Hepatocyte (in vitro differentiated cells): ENCODE results near the gene SCN1A. TPM values are rescaled to one million over a fixed set of nuclear protein-coding genes. Genes with fewer than 3 reads are reported as not detected.
A peak's percentile ranks its signal among the peaks of the same experiment; 100 is the strongest.

Experiments used
- DNase-seq: peaks from one replicate; pipeline ENCODE4 v3.0.0-alpha.2; 2016; ENCODE audit warnings: low spot score
- H2AFZ ChIP-seq: fragments of 200-600 bp; sonication (generic); 2 replicates; pipeline ENCODE4 v1.6.0; 2016; ENCODE audit warnings: antibody characterized with exemption, mild to moderate bottlenecking
- H3K27ac ChIP-seq: fragments of 200-600 bp; sonication (generic); 2 replicates; pipeline ENCODE4 v1.5.1; 2016; ENCODE audit warnings: mild to moderate bottlenecking
- H3K27me3 ChIP-seq: fragments of 200-600 bp; sonication (generic); 2 replicates; pipeline ENCODE4 v1.6.1; 2016
- H3K36me3 ChIP-seq: fragments of 200-600 bp; sonication (generic); replicated peaks from 2 replicates; pipeline ENCODE4 v1.5.1; 2016; ENCODE audit warnings: low read depth; ENCODE audit not compliant: insufficient read depth
- H3K4me1 ChIP-seq: fragments of 200-600 bp; sonication (generic); 2 replicates; pipeline ENCODE4 v1.5.1; 2016; ENCODE audit warnings: mild to moderate bottlenecking, moderate library complexity; ENCODE audit not compliant: insufficient read depth
- H3K4me2 ChIP-seq: fragments of 200-600 bp; sonication (generic); 2 replicates; pipeline ENCODE4 v1.6.0; 2016
- H3K4me3 ChIP-seq: fragments of 200-600 bp; sonication (generic); 2 replicates; pipeline ENCODE4 v1.5.1; 2016; ENCODE audit warnings: mild to moderate bottlenecking
- H3K79me2 ChIP-seq: fragments of 200-600 bp; sonication (generic); 2 replicates; pipeline ENCODE4 v1.6.0; 2017; ENCODE audit warnings: mild to moderate bottlenecking
- H3K9me2 ChIP-seq: fragments of 200-600 bp; sonication (generic); replicated peaks from 2 replicates; pipeline ENCODE4 v1.6.0; 2017; ENCODE audit warnings: mild to moderate bottlenecking; ENCODE audit not compliant: insufficient read depth
- H3K9me3 ChIP-seq: fragments of 200-600 bp; sonication (generic); 2 replicates; pipeline ENCODE4 v1.5.1; 2016; ENCODE audit warnings: low read depth, mild to moderate bottlenecking
- H4K20me1 ChIP-seq: fragments of 200-600 bp; sonication (generic); 2 replicates; pipeline ENCODE4 v1.6.0; 2016; ENCODE audit warnings: mild to moderate bottlenecking; ENCODE audit not compliant: insufficient read depth, poor library complexity, severe bottlenecking
- EZH2 ChIP-seq: fragments of 200-600 bp; sonication (generic); IDR thresholded peaks from 2 replicates; pipeline ENCODE4 v1.6.1; 2016; ENCODE audit warnings: antibody characterized with exemption, mild to moderate bottlenecking, borderline replicate concordance
- EZH2phosphoT487 ChIP-seq: fragments of 200-600 bp; sonication (generic); IDR thresholded peaks from one replicate; pipeline ENCODE4 v1.6.1; 2018; ENCODE audit warnings: antibody characterized with exemption, mild to moderate bottlenecking, low read depth, moderate library complexity; ENCODE audit not compliant: unreplicated experiment, severe bottlenecking
- WGBS: methylation state at CpG from one replicate; pipeline ENCODE4 v1.1.6; 2016; ENCODE audit warnings: low lambda C conversion rate; ENCODE audit errors: missing lambda C conversion rate; 5-methylcytosine and 5-hydroxymethylcytosine counted together
- polyA plus RNA-seq: library from polyadenylated mRNA; unstranded; fragments of >200 nt; fragmentation: Nextera tagmentation; extraction: Ambion mirVana; gene quantifications from 2 replicates; pipeline ENCODE4 v1.2.1, GENCODE V29; 2016
- total RNA-seq: library from RNA; depleted of rRNA; stranded (reverse); fragments of >200 nt; gene quantifications from 2 replicates; pipeline ENCODE4 v1.2.3, GENCODE V29; 2014
- TF ChIP-seq, protein P1 (sequence below): fragments of 200-600 bp; sonication (generic); IDR thresholded peaks from 2 replicates; pipeline ENCODE4 v1.5.1; 2016; ENCODE audit warnings: antibody characterized with exemption, mild to moderate bottlenecking; ENCODE audit not compliant: poor library complexity

Gene SCN1A
- total and polyA plus RNA-seq, 2 experiments from 2014 or later: 0.03 TPM; not detected in 1

DNA sequence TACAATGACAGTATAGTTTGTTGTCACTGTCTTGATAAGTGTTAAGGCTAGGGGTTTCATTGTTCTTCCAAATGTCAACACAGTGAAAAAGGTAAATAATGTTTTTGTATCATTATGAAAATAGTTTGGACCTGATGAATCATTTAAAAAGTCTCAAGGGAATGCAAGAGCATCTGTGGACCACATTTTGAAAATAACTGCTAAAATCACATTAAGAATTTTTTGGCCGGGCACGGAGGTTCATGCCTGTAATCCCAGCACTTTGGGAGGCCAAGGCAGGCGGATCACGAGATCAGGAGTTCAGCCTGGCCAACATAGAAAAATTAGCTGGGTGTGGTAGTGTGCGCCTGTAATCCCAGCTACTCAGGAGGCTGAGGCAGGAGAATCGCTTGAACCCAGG, 10.3 kb downstream of the SCN1A start:
- Histone ChIP-seq H3K79me2 (no peaks in the 10 kb centered on the region), H2AFZ (no peak overlapping the region), H3K27ac (no peak overlapping the region), H3K9me2 (no peaks in the 10 kb centered on the region), H3K36me3 (no peaks in the 10 kb centered on the region), H3K4me1 (no peaks in the 10 kb centered on the region), H3K9me3 (no peaks in the 10 kb centered on the region), H3K4me2 (no peak overlapping the region), H3K27me3 (no peaks in the 10 kb centered on the region), H4K20me1 (no peaks in the 10 kb centered on the region), H3K4me3 (no peak overlapping the region)
- DNase-seq: no peak
- no peak for TF ChIP-seq EZH2phosphoT487
- no peak for TF ChIP-seq EZH2
- TF ChIP-seq, protein P1, sequence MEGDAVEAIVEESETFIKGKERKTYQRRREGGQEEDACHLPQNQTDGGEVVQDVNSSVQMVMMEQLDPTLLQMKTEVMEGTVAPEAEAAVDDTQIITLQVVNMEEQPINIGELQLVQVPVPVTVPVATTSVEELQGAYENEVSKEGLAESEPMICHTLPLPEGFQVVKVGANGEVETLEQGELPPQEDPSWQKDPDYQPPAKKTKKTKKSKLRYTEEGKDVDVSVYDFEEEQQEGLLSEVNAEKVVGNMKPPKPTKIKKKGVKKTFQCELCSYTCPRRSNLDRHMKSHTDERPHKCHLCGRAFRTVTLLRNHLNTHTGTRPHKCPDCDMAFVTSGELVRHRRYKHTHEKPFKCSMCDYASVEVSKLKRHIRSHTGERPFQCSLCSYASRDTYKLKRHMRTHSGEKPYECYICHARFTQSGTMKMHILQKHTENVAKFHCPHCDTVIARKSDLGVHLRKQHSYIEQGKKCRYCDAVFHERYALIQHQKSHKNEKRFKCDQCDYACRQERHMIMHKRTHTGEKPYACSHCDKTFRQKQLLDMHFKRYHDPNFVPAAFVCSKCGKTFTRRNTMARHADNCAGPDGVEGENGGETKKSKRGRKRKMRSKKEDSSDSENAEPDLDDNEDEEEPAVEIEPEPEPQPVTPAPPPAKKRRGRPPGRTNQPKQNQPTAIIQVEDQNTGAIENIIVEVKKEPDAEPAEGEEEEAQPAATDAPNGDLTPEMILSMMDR: no peak
- 94% methylated on average over 6 of the region's 6 CpGs for WGBS

DNA sequence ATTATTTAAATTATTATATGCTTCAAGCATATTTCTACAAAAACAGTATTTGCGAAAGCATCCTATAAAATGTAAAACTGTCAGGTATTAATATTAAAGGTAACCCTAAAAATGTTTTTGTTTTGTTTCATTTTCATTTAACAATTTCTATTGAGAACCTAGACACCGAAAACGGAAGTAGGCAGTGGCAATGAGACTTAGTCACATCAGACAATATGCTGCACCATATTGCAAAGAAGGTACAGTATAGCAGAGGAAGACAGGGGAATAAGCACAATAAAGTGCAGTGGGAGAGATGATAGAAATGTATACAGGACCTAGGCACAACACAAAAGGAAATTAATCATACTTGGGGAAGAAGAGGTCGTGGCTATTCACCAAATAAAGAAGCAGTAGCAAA, 12.2 kb downstream of the SCN1A start:
- no peak overlapping the region for H3K4me3 ChIP-seq

DNA sequence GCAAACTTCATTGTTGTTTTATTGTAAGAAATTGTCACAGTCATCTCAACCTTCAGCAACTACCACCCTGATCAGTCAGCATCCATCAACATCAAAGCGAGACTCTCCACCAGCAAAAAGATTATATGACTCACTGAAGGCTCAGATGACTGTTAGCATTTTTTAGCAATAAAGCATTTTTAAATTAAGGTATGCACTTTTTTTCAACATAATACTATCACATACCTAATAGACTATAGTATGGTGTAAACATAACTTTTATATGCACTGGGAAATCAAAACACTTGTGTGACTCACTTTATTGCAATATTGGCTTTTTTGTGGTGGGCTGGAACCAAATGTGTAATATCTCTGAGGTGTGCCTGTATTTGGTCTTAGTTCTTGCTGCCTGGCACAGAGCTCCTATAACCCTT, 15.6 kb downstream of the SCN1A start:
- 83% methylated on average over 1 of the region's 1 CpG for WGBS
- no peak overlapping the region for H2AFZ ChIP-seq
- H3K27ac ChIP-seq: no peak overlapping the region

More for the DNA sequence above, 12.2 kb downstream of the SCN1A start:
- Histone ChIP-seq H3K9me3 (no peaks in the 10 kb centered on the region), H4K20me1 (no peaks in the 10 kb centered on the region), H3K4me1 (no peaks in the 10 kb centered on the region), H3K79me2 (no peaks in the 10 kb centered on the region), H2AFZ (no peak overlapping the region), H3K27me3 (no peaks in the 10 kb centered on the region), H3K9me2 (no peaks in the 10 kb centered on the region), H3K36me3 (no peaks in the 10 kb centered on the region), H3K4me2 (no peak overlapping the region), H3K27ac (no peak overlapping the region)
- WGBS: 83% methylated on average over 4 of the region's 4 CpGs
- TF ChIP-seq, protein P1: no peak
- TF ChIP-seq EZH2phosphoT487 (no peak), EZH2 (no peak)
- DNase-seq: no peak

DNA sequence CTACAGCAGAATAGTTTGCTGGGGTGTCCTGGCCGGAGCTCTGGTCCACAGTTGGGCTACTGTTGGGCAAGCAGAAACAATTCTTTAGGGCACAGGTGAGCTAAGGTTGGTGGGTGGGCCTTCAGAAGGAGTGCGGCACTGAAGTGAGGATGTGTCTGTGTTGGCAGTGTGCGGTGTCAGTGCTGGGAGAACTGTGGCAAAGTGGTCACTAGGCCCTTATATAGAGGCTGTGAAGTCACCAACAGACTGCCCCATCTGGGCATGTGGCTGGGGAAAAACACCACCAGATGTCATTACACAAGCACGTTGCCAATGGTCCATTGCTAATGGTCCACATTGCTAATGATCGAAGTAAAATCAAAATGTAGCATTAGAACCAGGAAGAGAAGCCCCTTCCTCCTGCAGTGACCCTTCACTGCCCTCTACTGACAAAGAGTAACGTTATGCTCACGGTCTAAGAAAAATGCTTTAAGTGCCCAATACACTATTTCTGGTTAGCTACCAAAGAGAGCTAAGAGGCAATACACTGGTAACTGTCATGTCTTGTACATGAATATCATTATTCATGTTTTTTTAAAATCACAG, 21.3 kb downstream of the SCN1A start:
- peak; percentile 13 for DNase-seq
- TF ChIP-seq EZH2 (no peak), EZH2phosphoT487 (no peak)
- TF ChIP-seq, protein P1: peak; percentile 41
- Histone ChIP-seq H3K79me2 (no peaks in the 10 kb centered on the region), H3K9me2 (no peaks in the 10 kb centered on the region), H2AFZ (no peak overlapping the region), H3K9me3 (no peaks in the 10 kb centered on the region), H3K4me2 (no peak overlapping the region), H3K4me1 (no peaks in the 10 kb centered on the region), H4K20me1 (no peaks in the 10 kb centered on the region), H3K4me3 (no peak overlapping the region), H3K27me3 (no peaks in the 10 kb centered on the region), H3K27ac (no peak overlapping the region), H3K36me3 (no peaks in the 10 kb centered on the region)
- WGBS: 51% methylated on average over 7 of the region's 7 CpGs

More for the DNA sequence above, 15.6 kb downstream of the SCN1A start:
- no peaks in the 10 kb centered on the region for H3K4me1 ChIP-seq
- H3K79me2 ChIP-seq: no peaks in the 10 kb centered on the region
- H3K9me2 ChIP-seq: no peaks in the 10 kb centered on the region
- no peak for DNase-seq
- no peaks in the 10 kb centered on the region for H3K36me3 ChIP-seq
- H3K4me2 ChIP-seq: no peak overlapping the region
- H3K9me3 ChIP-seq: no peaks in the 10 kb centered on the region
- no peak overlapping the region for H3K4me3 ChIP-seq
- H4K20me1 ChIP-seq: no peaks in the 10 kb centered on the region
- no peak for TF ChIP-seq EZH2
- TF ChIP-seq EZH2phosphoT487: no peak
- H3K27me3 ChIP-seq: no peaks in the 10 kb centered on the region
